NCI-H1105 (cell line): ENCODE data around the gene ADAMTS2.

Source experiments
- DNase-seq: peaks from one replicate; lab custom pipeline; 2025; lab: John Stamatoyannopoulos, UW

The ADAMTS2 gene

DNA sequence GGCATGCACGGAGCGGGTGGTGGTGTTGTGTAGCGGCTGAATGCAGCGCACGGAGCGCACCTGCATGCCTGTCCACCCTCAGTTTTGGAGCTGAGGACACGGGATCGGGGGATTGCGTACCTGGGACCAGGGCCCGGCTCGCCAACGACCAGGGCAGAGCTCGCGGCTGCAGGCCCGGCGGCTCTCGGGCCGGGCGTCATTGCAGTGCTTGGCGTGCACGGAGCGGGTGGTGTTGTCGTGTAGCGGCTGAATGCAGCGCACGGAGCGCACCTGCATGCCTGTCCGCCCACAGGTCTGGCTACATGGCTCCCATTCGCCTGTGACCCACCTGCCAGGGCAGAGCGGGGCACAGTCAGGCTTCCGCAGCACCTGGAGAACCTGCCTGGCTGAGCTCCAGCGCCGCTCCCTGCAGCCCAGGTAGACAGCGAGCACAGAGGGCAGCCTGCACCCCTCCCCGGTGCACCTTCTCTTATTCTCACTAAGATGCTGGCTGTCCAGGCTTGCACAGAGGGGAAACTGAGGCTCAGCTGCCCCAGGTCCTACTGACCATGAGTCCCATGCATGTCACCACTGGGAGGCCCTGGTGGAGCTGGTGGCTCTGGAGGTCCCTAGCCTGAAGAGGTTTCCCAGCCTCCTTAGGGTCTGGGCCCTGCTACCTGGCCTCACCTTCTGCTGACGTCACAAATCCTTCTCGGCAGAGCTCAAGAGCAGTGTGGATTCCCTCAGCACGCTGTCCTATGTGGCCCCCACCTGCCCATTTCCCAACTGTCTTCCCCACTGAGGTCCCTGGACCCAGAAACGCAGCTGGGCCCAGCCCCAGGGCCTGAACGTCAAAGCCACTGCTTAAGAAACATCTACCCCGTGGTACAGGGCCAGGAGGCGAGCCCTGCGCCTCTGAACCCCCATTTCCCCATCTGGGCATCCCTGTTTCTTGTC is 220.1 kb downstream of the ADAMTS2 start:
- DNase-seq = no peak

DNA sequence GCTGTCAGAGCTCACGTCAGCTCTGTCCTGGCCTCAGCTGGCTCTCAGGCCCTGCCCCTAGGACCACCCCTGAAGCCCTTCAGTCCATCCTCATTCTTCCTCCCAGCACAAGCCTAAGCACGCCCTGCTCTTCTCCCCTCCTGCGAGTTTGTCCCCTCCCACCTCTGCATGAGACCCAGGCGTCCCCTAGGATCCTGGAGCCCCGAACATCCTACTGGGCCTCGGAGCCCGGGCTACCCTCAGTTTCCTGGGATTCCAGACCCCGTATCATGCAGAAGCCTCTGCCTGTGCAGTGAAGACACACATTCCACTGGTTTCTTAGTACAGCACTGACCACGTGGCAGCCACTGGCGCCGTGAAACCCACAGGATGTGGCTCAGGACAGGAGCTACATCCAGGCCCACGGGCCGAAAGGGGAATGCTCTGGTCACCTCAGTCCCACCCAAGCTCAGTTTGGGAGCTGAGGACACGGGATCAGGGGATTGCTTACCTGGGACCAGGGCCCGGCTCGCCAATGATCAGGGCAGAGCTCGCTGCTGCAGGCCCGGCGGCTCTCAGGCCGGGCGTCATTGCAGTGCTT is 220.9 kb downstream of the ADAMTS2 start:
- DNase-seq = no peak

DNA sequence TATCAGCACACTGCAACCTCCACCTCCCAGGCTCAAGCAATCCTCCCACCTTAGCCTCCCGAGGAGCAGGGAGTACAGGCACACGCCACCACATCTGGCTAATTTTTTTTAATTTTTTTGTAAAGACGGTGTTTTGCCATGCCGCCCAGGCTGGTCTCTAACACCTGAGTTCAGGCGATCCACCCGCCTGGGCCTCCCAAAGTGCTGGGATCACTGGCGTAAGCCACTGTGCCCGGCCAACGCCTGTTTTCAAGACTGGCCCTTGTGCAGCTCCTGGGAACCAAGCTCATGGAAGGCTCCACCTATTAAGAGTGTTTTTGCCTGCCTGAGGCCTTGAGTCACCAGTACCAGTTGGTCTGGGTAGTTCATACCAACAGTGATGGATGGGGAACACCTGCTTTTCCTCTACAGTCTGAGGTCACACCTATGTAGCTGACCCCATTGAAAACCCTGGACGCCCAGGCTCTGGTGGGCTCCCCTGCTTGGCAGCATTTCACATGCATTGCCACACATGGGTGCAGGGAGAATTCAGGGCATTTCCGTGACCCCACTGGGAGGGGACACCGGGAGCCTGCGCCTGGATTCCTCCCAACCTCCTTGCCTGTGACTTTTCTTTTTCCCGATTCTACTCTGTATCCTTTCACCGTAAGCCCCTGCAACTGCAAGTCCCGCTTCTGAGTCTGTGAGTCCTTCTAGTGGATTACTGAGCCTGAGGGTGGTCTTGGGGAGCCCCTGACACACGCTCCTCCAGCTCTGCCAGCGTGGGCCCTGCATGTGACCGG is 221.6 kb downstream of the ADAMTS2 start:
- DNase-seq = no peak

DNA sequence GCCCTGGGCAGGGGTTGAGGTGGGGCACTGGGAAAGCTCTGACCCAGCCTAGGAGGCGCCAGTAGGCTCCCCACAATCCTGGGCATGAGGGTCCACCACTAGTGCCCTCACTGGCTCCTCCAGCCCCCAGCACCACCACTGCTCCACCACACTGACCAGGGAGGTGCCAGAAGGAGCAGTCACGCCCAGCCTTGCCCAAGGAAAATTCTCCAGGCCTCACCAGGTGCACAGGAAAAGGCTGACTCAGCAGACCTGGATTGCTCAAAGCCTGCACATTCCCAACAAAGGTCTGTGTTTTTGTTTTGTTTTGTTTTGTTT is 222.2 kb downstream of the ADAMTS2 start:
- no peak for DNase-seq

DNA sequence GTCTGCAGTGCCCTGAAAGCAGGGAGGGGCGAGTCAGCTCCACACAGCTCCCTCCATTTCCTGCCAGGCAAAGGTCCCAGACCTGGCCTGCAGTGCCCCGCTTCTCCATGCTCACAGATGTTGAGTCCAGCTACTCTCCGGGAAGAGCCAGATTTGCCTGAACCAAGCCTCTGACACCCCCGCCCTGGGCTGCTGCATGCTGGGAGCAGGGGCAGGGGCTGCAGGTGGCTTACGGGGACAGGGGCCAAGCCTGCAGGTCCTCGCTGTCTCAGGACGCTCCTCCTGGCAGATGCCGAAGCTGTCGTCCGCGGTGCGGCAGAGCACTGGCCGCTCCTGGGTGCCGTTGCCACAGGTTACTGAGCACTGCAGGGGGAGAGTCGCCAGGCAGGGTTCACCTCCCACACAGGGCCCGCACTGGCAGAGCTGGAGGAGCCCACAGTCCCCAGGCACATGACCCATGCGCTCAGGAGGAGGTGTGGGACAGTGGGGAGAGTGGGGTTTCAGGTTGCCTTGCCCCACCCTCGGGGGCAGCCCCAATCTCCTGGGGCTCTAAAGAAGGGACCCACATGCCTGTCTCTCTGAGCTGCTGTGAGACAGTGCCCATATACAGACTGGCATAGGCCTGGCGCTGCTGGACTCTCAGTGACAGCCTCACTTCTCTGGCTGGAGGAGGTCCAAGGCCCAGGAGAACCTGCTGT is 222.7 kb downstream of the ADAMTS2 start:
- DNase-seq = no peak

DNA sequence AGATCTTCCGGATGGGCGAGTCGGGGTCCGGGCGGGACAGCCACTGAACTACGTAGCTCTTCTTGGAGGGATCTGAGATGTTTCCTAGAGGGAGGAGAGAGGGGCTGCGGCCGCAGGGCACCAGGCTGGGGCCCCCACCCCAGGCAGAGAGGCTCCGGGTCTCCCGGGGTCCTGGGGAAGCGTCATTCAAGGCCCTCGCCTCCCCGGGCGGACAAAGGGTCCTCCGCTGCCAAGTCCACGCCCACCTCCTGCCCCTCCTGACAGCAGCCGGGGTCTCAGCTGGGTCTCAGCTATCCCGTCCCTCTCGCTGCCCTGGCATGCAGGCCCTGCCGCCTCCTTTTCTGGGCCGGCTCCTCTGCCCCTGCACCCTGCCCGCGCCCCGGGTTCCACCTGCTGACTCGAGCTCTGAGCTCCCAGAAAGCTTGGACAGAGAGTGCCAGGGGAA is 223.6 kb downstream of the ADAMTS2 start:
- DNase-seq = no peak

DNA sequence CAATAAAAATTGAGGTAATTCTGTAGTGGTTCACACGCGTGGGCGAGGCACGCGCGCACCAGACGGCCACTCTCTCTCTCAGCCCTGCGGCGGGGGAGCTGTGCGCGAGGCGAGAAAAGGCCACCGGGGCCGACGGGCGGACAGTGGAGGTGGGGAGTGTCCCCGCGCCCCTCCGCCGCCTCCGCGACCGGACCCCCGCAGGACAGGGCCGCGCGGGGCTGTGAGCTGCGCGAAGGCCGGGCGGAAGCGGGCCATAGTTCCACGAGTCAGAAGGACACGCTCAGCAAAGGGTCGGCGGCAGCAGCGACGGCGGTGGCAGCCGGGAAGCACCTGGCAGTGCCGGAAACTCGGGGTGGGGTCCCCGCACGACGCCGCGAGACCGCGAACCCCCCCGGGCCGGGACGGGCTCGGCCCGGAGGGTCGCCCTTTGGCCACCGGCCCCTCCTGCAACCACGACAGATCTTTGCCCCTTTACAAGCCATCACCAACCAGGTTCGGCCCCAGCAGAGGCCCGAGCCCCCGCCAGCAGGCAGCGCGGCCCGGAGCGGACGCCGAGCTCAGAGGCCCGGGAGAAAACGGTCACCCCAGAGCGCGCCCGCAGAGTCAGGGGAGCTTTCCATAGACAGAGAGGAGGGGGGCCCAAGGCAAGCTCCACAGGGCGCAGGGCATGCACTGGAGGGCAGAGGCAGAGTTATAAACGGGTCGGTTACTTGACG is 224.2 kb downstream of the ADAMTS2 start:
- DNase-seq = no peak

DNA sequence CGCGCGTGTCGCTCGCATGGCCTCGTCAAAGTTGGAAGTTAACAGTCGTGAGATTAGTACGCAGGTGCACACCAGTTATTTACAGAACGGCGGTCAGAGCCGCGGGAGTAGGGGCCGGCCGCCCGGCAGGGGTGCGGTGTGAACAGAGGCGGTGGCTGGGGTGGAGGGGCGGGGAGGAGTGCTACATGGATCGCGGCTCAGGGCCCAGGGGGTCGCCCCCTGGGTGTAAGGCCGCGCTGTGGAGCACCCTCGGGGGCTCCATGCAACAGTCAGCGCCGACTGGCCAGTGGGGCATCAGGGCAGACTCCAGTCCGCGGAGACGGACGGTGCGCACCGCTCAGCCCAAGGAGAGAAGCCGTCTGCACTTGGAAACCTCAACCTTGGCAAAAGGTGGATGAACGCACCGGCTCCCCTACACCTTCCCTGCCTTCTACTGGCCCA is 224.8 kb downstream of the ADAMTS2 start:
- no peak for DNase-seq

DNA sequence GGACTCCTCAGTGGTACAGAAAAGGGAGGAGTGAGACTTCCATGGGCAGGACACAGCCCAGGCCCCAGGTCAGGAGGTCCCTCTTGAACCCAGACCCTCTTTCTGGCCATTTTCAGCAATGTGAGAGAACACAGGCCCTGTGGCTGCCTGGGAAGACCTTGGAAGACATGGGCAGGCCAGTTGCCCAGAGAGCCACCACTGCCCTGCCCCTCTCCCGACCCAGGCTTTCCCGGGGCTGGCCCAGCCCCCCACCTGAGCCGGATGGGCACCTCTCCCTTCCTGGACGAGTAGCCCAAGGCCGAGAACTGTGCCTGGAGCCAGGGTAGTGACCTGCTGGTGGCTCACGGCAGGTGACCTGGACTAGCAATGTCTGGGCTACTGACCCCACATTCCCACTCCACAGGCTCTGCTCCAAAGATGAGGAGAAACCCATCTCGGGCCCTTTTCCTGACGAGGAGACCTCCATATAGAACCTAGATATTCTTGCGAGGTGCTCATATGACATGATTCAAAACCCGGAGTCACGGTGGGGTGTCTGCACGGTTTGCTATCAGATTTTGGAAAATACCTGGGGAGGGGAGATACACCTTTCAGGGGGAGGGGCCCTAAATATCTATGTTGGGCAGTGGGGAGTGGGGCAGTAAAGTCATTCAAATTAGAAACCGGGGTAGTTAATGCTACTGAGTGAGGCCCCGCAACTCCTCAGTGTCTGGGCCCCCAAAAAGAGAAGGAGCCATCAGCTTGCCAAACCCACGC is 225.7 kb downstream of the ADAMTS2 start:
- DNase-seq = no peak

DNA sequence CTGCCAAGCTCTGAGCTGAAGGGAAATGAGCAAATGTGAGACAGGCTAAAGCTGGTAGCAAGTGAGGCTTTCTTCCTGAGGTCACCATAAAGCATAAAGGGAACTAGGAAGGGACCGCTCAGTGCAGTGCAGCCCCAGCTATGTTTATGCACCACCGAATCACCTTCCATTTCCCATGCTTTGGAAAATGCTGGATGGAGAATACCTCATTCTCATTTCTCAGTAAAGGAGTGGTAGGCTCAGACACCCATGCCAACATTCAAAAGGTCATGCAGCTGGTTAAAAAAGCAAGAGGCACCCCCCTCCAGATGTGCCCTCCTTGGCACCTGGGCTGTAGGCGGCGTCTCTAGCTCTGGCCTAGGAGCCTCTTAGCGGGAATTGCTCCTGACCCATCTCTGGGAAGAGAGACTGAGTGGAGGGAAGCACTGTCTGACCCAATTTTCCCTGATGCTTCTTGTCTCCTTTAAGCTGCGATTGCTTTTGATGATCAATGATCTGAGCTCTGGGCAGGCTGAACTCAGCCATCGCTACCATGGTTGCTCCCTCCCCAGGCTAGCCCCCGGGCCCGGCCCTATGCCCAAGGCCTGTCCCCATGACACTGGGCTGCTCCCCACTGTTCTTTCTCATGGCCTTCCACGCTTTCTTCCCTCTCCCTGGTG is 226.4 kb downstream of the ADAMTS2 start:
- no peak for DNase-seq

DNA sequence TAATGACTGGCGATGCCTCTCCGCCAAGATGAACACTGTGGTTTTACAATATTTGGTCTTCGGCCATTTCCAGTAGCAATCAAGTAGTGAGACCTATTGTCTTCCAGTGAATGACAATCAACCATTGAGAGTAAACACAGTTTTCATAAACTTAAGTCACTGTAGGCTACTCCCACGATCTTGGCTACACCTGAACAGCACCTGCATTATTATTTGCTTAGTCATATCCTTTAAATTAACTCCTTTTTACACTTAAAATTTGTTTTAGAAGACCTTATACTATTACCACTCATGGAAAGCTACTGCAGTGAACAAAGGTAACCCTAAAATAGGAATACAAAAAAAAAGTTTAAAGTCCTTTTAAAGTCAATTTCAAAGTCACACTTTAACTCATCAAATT is 226.9 kb downstream of the ADAMTS2 start:
- no peak for DNase-seq

DNA sequence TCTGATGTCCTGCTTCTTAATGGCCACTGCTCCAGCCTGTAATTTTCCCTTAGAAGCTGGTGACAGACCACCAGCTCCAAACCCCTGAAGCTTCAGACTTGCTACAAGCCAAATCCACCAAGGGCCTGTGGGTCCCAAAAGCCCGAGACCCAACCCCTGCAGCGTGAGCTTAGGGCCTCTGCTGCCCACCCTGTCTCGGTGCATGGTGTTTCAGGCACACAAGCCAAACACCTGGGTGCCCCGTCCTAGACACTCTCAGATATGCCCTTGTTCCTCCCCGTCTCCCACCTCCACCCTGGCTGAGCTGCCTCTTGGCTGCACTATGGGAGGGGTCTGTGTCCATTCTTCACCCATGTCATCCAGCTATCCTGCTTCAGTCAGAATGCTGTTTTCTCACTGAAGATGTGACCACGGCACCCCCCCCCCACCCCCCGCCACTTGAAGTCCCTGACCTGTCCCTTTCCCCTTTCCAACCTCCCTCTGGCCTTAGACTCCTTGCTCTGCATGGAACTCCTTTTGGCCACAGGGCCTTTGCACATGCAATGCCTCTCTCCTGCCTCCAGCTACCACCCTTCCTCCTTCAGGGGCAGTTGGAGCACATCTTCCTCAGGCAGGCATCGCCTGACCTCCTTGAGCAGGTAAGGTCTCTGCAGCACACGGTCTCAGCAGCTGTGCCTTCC is 229.3 kb downstream of the ADAMTS2 start:
- no peak for DNase-seq

DNA sequence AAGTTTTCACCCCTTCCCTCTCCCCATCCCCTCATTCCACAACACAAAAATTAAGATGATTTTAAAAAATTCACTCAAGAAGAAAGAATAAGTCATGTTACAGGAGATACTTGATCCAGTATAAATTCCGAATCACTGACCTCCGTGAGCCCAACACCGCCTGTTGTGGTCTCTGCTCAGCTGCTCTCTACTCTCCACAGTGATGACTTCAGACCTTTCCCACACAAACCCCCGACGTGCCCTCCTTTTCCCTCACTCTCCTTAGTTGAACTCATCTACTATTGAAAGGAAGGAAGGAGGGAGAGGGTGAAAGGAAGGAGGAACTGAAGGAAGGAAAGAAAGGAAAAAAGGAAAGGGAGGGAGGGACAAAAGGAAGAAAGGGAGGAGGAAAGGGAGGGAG is 230.0 kb downstream of the ADAMTS2 start:
- no peak for DNase-seq

DNA sequence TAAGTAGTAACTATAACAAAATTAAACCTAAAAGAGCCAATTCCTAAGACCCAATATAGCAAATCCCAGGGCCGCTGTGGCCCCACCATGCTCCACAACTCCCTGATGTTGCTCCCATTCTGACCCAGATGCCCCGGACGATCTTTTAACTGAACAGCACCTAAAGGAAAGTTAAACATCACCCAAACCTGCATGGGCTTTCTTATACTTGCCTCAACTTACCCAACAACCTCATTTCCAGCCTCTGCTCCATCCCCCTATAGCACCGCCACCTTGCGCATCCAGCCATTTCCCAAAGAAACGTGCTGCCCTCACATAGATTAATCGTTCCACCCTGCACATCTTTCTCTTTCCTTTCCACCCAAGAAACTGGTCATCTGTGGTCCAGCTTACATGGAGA is 230.5 kb downstream of the ADAMTS2 start:
- DNase-seq = no peak

DNA sequence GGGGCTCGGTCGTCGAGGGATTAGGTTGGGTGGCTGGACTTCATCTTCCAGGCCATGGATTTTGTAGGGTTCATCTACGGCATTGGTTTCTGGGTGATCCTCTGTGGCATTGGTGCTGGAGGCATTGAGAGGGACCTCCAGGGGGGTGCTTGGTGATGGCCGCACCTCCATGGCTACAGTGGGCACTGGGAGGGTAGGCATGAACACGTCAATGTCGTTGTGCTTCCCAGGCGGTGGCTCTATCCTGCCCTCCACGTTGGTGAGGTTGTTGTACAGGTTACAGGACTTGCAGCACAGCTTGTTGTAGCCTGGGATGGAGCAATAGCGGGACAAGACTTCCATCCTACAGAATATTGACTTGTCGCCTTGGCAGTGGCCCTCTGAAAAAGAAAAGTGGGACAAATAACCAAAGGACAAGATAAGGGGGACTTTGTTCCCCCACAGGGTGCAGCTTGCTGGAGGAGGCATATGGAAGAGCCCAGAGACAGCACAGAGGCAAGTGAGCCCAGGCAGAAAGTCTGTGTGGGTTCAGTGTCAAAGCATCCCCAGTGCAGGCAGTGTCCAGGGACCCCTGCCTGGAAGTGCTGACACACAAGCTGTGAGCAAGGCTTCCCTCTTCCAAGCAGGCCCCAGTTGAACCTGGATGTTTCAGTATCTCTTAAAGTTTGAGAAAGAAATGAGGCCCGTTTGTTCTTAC is 231.2 kb downstream of the ADAMTS2 start:
- DNase-seq = no peak

DNA sequence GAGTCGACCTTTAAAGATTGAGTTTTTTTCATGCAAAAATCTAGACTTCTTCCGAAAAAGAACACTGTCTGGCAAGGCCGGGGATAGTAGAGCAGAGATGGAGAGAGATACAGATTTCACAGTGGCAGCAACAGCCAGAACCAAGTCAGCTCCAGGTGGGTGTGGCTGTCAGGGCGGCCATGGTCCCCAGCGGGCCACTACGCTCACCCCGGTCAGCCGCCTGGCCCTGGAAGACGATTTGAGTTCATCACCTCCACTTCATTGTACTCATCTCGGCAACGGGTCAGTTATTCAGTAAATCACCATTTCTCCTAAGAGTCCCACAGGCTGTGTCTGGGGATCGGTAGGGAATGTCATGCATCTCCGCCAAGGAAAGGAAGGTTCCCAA is 232.1 kb downstream of the ADAMTS2 start:
- no peak for DNase-seq

DNA sequence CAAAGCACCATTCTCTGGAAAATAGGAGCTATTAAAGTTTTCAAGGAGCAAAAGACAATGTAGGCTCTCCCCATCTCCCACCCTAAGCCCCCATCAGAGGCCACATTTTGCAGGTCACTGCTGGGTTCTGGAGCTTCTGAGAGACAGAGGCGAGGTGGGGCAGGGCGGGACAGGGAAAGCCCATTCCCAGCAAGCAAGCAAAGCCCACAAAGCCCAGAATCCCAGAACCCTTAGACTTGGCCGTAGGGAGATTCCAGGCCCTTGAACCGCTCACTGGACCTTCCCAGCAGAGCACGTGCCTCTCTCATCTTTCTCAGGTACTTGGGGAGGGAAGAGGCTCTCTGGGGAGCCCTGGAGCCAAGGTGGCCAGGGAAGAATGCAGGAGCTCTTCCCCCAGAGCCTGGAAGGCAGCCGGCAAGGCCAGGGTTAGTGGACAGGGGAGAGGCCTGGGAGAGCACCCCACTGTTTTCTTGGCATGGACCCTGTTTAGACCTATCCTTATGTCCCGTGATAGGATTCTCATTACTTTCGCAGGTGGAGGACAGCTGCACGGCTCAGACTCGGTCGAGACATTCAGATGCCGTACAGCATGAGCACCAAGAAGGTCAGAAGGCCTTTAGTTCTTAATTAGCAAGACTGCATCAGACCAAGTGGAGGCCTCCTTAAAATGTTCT is 232.7 kb downstream of the ADAMTS2 start:
- DNase-seq = no peak
